ENCODE measurements around the gene CCNL2.
"Not testable (repeated sequence)": the region's sequence is repeated elsewhere in the genome, so short reads cannot be mapped to it uniquely, and the experiment has no call there.

The CCNL2 gene

GRCh38 chr1:1419363-1419812 is 20.3 kb upstream of the CCNL2 start:
- no peak for DNase-seq

- DNase-seq = no peak
These were observed 19.6 kb upstream of the CCNL2 start for GRCh38 chr1:1418464-1419362.

- DNase-seq = not testable (repeated sequence)
These were observed 18.8 kb upstream of the CCNL2 start for GRCh38 chr1:1417825-1418463.

GRCh38 chr1:1417396-1417795 is 18.3 kb upstream of the CCNL2 start:
- not testable (repeated sequence) for DNase-seq

- DNase-seq = no peak
These were observed 16.6 kb upstream of the CCNL2 start for GRCh38 chr1:1415751-1416150.

- DNase-seq = not testable (repeated sequence)
These were observed 13.3 kb upstream of the CCNL2 start for GRCh38 chr1:1412311-1412902.

- no peak for DNase-seq
These were observed 12.5 kb upstream of the CCNL2 start for GRCh38 chr1:1411626-1412025.

- not testable (repeated sequence) for DNase-seq
These were observed 11.1 kb upstream of the CCNL2 start for GRCh38 chr1:1410238-1410637.

GRCh38 chr1:1407636-1408318 is 8.6 kb upstream of the CCNL2 start:
- DNase-seq = no peak

GRCh38 chr1:1406821-1407635 is 7.9 kb upstream of the CCNL2 start, which contains the start of gene MRPL20:
Gene MRPL20, minus strand, starts transcription at chr1:1407293. Its CDS starts 76 bp downstream, at chr1:1407217.
- DNase-seq = peak; percentile 38

GRCh38 chr1:1406101-1406820 is 7.1 kb upstream of the CCNL2 start:
- no peak for DNase-seq

GRCh38 chr1:1403653-1404052 is 4.5 kb upstream of the CCNL2 start:
- no peak for DNase-seq

GRCh38 chr1:1402901-1403392 is 3.8 kb upstream of the CCNL2 start:
- DNase-seq = not testable (repeated sequence)

GRCh38 chr1:1402072-1402900 is 3.2 kb upstream of the CCNL2 start:
- no peak for DNase-seq

- DNase-seq = no peak
These were observed 2.4 kb upstream of the CCNL2 start for GRCh38 chr1:1401457-1402010.

GRCh38 chr1:1400576-1401456 is 1.7 kb upstream of the CCNL2 start:
- DNase-seq = no peak

- no peak for DNase-seq
These were observed 889 bp upstream of the CCNL2 start for GRCh38 chr1:1399872-1400575.

- DNase-seq = no peak
These were observed 403 bp downstream of the CCNL2 start for GRCh38 chr1:1398677-1399186.
